ENCODE results near the gene UCN3.

GRCh38 chr10:5343092-5343491 lies 21.7 kb upstream of the UCN3 start:
- TF ChIP-seq CTCF (IDR thresholded peaks at IDR 0.05) (no peak), POLR2A (IDR thresholded peaks at IDR 0.05) (no peak)
